ENCODE measurements around the gene CEP104.

The CEP104 gene

DNA sequence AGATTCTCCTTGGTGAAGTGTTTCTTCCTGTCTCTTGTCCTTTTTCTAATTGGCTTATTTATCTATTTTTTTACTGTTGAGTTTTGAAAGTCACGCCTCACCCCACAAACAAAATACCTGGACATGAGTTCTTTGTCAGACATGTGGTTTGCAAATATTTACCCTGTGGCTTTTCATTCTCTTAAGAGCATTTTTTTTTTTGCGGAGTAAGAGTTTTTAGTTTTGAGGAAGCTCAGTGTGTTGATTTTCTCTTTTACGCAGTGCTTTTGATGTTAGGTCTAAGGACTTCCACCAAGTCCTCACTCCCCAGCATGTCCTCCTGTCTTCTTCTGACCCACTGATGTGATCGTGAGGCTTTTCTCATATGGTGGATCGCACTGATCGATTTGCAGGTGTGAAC is 7.9 kb upstream of the CEP104 start:
- DNase-seq, result no peak

DNA sequence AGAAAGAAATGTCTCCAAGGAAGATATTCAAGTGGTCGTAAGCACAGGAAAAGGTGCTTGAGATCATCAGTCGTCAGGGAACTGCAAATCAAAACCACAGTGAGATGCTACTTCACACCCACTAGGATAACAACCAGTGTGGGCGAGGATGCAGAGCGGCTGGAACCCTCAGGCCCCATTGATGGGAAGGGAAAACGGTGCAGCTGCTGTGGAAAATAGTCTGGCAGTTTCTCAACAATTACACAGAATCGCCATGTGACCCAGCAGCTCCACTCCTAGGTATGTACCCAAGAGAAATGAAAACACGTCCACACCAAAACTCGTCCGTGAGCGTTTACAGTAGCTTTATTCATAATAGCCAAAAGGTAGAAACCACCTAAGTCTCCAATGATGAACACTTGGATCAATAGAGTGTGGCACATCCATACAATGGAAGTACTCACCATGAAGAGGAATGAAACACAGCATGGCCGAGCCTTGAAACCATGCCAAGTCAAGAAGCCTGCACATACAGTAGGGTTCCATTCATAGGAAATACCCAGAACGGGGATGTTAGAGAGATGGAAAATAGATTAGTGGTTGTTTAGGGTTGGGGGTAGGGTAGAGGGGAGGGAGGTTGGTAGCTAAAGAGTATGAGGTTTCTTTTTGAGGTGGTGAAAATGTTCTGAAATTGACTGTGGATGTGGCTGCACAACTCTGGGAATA is 6.4 kb upstream of the CEP104 start:
- DNase-seq, result no peak

DNA sequence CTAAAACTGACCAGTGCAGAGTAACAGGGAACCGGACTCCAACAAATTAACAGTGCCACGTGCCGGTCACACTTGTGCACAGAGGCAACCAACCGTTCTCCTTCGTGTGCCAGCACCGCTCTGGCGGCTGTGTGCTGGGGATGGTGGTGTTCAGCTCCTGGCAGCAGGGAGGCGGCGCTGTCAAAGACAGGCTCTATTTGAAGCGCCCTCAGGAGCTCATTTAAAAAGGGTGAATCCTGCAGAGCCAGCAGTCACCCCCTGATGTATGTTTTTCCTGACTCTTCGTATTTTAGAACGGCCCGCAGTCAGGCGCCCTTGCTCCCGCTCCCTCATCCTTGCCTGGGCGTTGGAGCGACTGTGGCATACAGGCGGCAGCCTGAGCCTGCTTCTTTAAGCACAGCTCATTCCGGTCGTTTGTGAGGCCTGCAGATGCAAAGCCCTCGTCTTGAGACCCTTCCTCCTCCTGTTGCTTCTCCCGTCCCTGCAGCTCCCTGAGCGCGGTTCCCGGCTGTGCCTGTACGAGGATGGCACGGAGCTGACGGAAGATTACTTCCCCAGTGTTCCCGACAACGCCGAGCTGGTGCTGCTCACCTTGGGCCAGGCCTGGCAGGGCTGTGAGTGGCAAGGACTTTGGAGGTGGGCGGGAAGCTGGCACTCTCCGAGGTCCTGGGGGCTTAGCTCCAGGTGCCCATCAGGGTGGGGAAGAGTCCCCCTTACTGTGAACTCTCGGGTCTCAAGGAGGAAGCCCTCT is 1.4 kb upstream of the CEP104 start:
- DNase-seq, result no peak

DNA sequence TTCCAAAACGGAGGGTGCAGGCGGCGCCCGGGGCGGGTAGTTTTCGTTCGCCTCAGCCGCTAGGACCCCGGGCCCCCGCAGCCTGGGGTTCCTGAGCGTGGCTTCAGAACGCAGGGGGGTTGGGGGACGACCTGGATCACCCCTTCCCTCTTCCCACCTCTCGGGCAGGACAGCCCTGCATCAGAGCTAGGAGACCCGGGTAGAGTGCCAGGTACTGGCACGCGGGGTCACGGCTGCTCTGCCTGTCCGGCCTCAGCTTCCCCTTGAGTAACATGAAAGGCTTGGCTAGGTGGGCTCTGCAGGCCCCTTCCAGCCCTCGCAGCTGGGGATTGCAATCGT is 749 bp upstream of the CEP104 start:
- DNase-seq, result no peak

- DNase-seq, result no peak
Measured at GRCh38 chr1:3852711-3853485, 4.1 kb downstream of the CEP104 start.

DNA sequence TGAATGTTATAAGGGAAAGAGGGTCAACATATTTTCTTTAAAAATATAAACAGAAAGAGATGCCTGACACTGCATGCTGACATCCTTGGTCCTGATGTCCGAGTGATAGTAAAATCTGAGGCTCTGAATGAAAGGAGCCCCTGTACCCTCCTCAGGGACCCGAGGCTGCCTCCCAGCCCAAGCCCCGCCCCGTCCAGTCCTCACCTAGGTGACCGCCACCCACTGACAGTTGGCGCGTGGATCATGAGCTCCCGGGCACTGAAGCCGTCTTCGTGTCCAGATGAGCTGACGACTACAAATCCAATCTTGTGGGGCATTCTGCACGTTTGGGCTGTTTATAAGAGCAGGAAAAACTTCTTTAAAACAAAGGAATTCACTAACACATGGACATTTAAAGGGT is 4.9 kb downstream of the CEP104 start:
- no peak for DNase-seq

- no peak for DNase-seq
Measured at GRCh38 chr1:3851292-3851691, 5.7 kb downstream of the CEP104 start.

GRCh38 chr1:3850857-3851256 is 6.2 kb downstream of the CEP104 start:
- DNase-seq, result no peak

GRCh38 chr1:3847081-3847480 is 9.9 kb downstream of the CEP104 start:
- no peak for DNase-seq

- DNase-seq, result no peak
Measured at GRCh38 chr1:3846541-3846940, 10.5 kb downstream of the CEP104 start.

- no peak for DNase-seq
Measured at GRCh38 chr1:3842912-3843311, 14.1 kb downstream of the CEP104 start.

GRCh38 chr1:3841491-3841890 is 15.5 kb downstream of the CEP104 start:
- DNase-seq, result no peak

DNA sequence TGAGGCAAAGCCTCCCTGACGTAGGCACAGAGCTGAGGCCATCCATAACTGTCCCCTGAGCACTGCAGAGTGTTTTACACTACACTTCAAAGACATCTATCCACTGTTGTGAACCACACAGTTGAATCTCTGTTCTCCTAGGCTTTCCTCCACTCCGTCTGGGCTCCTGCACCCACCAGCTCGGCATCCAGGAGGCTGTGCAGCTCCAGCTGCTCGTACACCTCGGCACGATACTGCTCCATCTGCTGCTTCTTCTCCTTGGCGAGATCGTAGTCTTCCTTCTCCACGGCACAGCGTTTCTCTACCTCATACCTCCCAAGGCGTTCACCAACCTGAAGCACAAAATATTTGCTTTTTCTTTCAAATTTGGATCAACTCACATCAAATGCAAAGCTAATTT is 18.2 kb downstream of the CEP104 start:
- no peak for DNase-seq

DNA sequence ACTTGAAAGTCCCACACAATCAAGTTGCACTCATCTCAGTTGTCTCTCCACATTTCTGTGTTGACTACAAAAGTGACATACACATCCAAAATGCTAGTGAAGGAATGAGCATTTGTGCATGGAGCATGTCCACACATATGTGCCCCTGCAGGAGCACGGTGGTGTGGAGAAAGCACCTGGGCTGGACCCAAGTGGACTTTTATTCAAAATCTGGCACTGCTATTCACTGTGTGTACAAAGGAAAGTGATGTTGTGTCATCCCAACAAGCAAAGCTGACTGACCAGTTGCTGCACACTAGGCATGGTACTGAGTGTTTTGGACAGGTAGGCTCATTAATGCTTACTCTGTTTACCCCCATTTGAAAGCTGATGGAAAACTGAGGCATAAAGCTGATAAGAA is 19.3 kb downstream of the CEP104 start:
- no peak for DNase-seq

DNA sequence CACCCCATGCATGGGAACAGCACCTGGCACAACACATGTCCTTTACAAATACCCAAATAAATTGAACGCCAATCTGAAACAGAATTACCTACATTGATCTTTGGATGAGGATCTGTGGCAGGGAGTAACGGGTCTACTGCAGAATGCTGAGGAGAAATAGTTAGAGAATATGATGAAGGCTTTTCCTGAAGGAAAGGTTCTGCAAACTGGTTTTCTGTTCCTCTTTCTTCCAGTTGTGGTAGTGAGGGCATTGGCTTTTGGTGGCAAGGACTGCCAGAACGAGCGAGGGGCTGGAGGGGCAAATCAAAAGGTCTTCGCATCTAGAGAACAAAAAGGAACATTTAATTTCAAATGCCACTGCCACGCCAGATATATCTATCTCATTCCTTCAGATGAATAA is 19.8 kb downstream of the CEP104 start:
- DNase-seq, result no peak

- no peak for DNase-seq
Measured at GRCh38 chr1:3836421-3836820, 20.6 kb downstream of the CEP104 start.

GRCh38 chr1:3834701-3835100 is 22.3 kb downstream of the CEP104 start:
- DNase-seq, result no peak

- no peak for DNase-seq
Measured at GRCh38 chr1:3831689-3832088, 25.3 kb downstream of the CEP104 start.

DNA sequence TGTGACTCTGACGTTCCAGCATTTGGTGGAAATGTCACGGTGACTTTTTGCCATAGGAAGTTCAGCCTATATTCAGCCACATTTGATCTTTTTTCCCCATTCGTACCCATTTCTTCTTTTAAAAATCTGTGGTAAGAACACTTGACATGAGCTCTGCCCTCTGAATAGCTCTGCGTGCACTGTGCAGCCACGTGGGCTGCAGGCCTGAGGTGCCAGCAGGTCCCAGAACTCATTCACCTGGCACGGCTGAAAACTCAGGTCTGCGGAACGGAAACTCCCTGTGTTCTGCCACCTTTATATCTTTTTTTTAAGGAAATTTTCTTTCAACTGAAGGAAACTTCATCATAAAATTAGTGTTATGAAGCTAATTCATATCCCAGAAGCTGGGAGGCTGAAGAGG is 28.6 kb downstream of the CEP104 start:
- DNase-seq, result no peak

DNA sequence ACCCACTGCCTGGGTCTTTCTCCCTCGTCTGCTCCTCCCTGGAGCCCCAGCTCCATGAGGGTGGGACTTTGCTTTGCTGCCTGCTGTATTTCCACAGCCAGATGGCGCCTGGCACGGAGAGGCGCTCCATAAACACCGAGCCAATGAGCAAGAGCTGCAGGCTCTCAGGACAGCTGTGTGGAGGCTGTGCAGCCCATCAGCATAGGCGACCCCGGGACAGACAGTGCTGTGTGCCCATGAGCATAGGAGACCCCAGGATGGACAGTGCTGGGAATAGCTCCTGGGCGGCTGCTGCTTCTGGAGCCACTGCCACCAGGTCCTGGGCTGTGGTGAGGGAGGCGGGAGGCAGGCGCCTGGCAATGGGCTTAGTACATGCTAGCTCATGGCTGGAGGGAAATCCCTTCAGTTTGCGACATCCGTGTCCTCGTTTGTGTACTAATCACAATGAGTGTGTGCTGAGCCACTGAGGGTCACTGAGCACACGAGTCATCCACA is 29.2 kb downstream of the CEP104 start:
- no peak for DNase-seq

DNA sequence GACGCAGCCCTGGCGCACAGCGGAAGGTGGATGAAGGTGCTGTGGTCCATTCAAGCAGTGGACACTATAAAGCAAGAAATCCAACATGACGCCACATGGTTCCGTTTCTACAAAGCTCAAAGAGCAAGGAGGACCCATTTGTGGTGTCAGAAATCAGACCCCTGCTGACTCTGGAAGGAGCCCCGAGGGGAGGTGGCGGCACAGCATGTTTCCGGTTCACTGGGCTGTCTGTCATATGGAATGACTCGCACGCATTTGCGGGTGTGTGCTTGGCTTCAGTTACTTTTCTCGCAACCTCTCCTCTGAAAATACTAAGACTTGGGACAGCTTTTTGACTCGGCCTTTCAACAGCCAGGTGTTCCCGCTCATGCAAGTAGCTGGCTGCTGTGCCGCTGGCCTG is 31.7 kb downstream of the CEP104 start:
- DNase-seq, result no peak

- DNase-seq, result no peak
Measured at GRCh38 chr1:3824650-3825049, 32.4 kb downstream of the CEP104 start.

GRCh38 chr1:3822421-3822820 is 34.6 kb downstream of the CEP104 start:
- no peak for DNase-seq

DNA sequence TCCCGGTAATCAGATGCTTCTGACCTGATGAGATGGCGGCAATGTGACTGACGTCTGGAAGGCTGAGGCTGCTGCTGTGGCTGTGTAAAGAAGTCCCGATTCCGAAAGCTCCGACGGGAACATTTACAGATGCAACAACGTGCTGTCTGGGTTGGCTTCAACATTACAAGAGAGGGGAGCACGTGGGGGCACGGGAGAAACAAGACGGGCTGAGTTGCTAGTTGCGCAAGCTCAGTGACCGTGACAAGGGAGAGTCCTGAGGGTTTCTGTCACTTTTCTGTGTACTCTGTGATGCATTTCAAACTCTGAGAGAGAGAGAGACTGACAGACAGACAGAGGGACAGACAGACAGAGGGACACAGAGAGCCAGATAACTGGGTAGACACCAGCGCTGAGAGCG is 35.1 kb downstream of the CEP104 start:
- no peak for DNase-seq

Data from NCI-H748 treated with DMSO at 0.1 percent for 48 hours (cell line).